Left renal cortex interstitium (tissue), 4 donors: ENCODE data around the gene MLPH. TPM values are rescaled to one million over a fixed set of nuclear protein-coding genes. Genes with fewer than 3 reads are reported as not detected.

Source experiments
- DNase-seq, 4 donors: peaks; one replicate each; pipeline ENCODE4 v3.0.0-alpha.2; 2013; ENCODE audit warnings: low read depth in 4 of 4, low spot score in 2 of 4, missing footprints in 1 of 4
- polyA plus RNA-seq, 4 donors: library from polyadenylated mRNA; unstranded; fragments of 120-200 nt; gene quantifications; one replicate each; pipeline ENCODE4 v1.2.1, GENCODE V29; 2013; ENCODE audit not compliant: insufficient read length in 4 of 4

The MLPH gene, protein sequence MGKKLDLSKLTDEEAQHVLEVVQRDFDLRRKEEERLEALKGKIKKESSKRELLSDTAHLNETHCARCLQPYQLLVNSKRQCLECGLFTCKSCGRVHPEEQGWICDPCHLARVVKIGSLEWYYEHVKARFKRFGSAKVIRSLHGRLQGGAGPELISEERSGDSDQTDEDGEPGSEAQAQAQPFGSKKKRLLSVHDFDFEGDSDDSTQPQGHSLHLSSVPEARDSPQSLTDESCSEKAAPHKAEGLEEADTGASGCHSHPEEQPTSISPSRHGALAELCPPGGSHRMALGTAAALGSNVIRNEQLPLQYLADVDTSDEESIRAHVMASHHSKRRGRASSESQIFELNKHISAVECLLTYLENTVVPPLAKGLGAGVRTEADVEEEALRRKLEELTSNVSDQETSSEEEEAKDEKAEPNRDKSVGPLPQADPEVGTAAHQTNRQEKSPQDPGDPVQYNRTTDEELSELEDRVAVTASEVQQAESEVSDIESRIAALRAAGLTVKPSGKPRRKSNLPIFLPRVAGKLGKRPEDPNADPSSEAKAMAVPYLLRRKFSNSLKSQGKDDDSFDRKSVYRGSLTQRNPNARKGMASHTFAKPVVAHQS
- polyA plus RNA-seq: 1 to 10 TPM; 1.4 to 6.2 (median 3.2) TPM

DNA sequence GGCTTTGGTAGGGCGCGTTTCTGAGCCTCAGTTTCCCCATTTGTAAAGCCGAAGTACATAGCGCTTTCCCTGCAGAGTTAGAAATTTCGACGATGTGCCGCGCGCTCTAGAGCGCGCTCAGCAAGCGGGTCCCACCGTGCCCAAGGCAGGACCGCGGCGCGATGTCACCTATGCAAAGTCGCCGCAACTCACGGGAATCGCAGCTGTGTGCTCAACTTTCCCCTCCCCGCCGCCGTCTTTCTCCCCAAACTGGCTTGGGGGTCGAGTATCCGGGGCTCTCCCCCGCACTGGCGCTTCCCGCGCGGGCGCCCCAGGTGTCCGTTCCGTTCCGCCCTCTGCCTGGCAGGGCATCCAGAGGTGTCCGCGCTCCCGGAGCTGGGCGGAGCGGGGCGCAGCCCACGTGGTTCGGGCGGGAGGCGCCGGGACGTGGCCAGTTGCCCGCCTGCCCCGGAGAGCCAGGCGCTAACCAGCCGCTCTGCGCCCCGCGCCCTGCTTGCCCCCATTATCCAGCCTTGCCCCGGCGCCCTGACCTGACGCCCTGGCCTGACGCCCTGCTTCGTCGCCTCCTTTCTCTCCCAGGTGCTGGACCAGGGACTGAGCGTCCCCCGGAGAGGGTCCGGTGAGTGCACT lies at the start of gene MLPH:
Gene MLPH, plus strand, starts transcription at position 433 of the 630 bp plus-strand sequence. CDS start 6,176 bp downstream, outside the sequence.
- DNase-seq: no peak

GRCh38 chr2:237437566-237437965 lies 49.5 kb upstream of the MLPH start:
- no peak for DNase-seq

- DNase-seq: no peak
Measured at GRCh38 chr2:237438080-237438940, 48.7 kb upstream of the MLPH start.

- no peak for DNase-seq
Measured at GRCh38 chr2:237440819-237441281, 46.2 kb upstream of the MLPH start.

DNA sequence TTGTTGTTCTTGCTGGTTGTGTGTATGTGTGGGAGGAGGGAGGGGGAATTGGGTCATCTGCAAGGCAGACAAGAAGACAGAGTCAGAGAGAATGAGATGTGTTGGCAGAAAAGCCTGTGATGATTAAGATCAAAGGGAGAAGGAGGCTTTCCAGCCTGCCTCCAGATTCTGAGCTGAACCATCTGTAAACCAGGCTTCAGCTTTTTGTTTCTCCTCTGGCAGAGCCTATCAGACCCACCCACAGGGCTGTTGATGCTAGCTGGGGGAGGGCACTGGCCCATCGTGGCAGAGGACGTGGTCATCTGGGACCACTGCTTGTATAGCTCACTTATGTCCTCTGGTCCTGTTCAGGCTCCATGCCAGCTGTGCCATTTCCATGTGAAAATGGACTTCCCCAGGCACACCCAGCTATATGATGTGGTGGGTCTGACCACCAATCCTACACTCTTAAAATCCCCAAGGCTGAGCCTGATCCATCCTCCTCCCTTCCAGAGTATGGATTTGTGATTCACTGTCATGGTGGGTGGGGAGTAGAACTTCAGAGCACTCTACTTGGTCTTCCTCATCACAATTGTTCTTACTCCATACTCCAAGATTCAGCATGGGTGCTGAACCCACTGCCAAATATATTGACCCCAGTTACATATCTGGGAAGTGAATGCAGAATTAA lies 45.3 kb upstream of the MLPH start:
- no peak for DNase-seq

GRCh38 chr2:237444071-237444470 lies 43.0 kb upstream of the MLPH start:
- no peak for DNase-seq

- no peak for DNase-seq
Measured at GRCh38 chr2:237445611-237446337, 41.3 kb upstream of the MLPH start.

DNA sequence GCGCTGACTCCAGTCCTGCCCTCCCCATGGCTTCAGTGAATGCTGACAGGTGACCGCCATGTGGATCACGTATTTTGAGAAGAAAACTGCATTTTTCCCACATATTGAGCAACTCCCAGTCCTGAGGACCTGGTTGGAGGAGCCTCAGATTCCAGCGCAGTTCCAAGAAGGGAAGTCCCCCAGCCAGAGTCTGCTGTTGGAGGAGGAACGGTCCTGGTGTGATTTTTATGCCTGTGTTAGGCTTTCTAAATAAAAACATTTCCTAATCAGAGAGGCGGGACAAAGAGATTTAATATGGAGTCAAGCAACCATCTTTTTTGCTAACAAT lies 40.7 kb upstream of the MLPH start:
- no peak for DNase-seq

DNA sequence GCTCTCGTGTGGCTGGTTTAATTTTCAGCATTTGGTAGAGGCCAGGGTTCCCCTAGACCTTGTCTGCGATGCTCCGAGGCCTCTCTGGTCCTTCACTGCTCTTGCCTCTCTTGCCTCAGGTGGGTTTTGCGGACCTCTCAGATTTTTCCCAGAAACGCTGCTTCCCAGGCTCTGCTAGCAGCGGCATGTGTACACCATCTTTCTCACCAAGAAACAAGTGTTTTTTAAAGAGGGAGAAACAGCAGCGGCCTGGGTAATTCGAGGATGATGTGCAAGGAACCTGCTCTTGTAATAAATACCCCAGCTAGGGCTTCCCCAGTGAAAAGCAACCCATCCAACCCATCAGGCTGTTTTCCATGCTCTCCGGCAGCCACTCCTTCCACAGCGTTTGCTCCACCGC lies 39.6 kb upstream of the MLPH start:
- DNase-seq: no peak

GRCh38 chr2:237448171-237448570 lies 38.9 kb upstream of the MLPH start:
- no peak for DNase-seq

DNA sequence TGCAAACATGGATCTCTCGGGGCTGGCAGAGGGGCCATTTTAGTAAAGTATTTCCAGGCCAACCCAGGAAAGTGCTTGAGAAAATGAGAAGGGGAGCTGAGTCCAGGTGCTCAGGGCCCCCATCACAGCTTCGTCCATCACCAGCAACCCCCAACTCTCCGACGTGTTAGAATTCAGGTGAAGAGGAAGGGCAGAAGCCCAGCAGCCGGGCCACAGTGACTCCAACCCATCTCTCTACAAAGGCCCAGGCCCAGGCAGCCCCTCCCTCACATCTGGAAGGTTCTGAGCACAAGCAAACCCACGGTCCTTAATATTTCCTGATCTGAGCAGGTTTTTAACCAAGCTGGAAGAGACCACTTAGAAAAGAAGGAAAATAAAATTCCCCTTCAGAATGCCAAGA lies 38.4 kb upstream of the MLPH start:
- no peak for DNase-seq

GRCh38 chr2:237449193-237449881 lies 37.7 kb upstream of the MLPH start:
- DNase-seq: no peak

DNA sequence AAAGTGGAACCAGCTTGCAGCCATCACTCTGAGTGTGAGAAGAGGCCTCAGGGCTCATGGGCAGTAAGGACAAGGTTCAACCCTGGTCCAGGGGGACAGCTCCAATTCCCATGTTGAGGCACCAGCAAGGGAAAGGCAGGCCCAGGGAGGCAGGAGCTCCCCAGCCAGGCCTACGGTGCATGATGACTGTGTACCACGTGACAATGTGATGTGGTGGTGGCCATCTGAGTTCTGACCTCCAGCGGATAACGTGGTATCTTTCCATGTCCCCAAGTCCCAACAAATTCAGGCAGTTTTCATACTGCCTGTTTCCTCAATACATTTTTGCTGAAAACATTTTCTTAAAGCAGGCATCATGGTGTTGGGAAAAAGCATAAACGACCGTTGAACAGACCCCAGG lies 36.9 kb upstream of the MLPH start:
- no peak for DNase-seq

DNA sequence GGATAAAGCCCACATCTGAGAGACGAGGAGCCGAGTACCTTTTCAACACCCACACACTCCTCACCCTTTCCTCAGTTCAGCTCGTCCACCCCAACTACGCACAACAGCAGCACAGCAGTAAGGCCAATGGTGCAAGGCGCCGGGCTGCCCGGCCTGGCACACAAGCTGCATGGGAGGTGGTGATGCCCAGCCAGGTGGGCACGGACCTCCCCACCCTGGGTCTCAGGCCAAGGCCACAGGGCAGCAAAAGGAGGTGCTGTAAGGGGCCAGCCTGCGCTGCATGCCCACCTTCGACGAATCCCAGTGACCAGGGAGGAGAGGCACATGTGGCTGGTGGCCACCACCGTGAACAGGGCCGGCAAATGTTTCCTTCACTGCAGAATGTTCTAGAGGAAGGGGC lies 36.5 kb upstream of the MLPH start:
- no peak for DNase-seq

DNA sequence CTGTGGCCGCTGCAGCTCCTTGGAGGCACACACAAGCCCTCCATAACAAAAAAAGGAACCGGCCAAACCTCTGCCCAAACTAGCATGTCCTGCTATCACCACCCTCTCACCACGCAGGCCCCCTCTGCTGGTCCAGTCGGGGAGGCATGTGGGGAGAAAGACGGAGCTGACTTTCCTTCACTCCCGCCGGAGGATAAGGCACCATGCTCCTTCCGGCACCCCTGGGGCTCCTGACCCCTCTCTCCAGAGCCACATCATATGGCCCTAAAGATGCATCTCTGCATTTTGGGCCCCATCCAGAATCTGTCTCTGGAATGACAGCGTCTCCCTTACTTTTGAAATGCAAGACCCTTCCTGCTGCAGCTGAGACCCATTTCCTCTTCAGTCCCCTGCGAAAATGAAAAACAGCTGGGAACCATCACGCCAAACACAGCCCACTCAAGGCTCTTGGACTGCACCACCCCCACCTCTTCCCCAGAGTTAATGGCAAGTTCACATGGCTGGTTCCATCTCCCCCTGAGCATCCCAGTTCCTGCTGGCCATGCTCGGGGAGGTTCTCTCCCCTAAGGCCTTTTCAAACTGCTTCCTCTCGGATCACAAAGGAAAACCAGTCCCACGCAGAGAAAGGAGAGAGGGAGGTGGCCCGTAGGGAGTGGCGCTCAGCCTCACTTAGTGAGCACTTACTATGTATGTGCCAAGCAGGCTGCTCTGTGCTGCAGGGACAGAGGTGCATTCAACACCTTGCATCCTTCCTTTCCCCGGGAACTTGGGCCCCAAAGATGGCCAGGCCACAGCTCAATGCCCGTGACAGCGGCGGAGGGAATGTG lies 35.2 kb upstream of the MLPH start:
- DNase-seq: peak in 3 of 4 donors; percentile 72 to 85 (median 75)

DNA sequence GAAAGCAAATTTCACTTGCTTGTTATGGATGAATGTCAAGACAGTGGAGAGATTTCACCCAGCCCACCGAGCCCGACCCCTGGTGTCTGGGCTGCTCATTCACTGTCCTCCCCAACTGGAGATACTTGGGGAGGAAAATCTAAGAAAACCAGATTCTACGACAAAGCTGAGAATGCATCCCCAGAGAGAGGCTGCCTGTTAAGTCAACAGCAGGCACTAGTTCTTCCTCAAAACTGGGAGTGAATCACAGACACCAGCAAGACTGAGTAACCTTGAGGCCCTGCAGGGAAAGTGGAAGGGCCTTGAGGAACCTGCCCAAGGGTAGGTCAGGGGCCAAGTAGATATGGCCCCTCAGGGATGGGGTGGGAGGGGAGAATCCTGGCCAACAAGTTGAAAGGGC lies 34.2 kb upstream of the MLPH start:
- no peak for DNase-seq

DNA sequence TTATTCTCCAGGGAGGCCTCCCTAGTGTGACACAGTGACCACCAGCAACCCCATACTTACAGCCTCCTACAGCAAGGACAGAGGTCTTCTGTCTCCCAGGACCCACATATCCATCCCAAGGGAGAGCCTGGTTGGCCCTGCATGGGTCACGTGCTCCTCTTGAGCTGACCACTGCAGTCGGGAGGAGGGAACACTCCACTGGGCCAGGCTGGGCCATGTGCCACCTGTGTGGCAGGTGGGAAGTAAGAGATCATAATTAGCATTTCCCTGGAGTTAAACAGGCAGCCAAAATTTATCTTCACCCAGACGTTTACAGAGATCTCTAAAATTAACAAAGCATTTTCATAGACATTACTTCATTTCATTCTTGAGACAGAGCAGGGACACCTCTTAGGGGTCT lies 33.4 kb upstream of the MLPH start:
- DNase-seq: no peak

- no peak for DNase-seq
Measured at GRCh38 chr2:237455764-237456163, 31.3 kb upstream of the MLPH start.
